A549 (cell line): ENCODE data around the gene CFHR2. TPM values are rescaled to one million over a fixed set of nuclear protein-coding genes. Genes with fewer than 3 reads are reported as not detected.
"Not testable (repeated sequence)": the region's sequence is repeated elsewhere in the genome, so short reads cannot be mapped to it uniquely, and the experiment has no call there.

ENCODE experiments used
- ATAC-seq, 2 experiments: fragments of 200-7000 bp in 1 of 2; fragments of >200 bp in 1 of 2; cut with Nextera tagmentation in 1 of 2; cut with Tn5 transposase in 1 of 2; 3 replicates each; pipeline versions ENCODE4 v1.8.0 to v1.9.1; 2018 to 2020; ENCODE audit warnings: mild to moderate bottlenecking in 1 of 2, moderate library complexity in 1 of 2
- CTCF ChIA-PET: fragments of 300-600 bp; sonication (Branson Sonifier 250); formaldehyde crosslinking; extraction: SDS; loops from one replicate; lab custom pipeline; 2021; ENCODE audit warnings: antibody characterized with exemption, inconsistent platforms; lab: Yijun Ruan, JAX
- POLR2A ChIA-PET: fragments of 350-600 bp; formaldehyde crosslinking; extraction: SDS; loops from one replicate; lab custom pipeline; 2021; ENCODE audit warnings: antibody characterized with exemption, inconsistent platforms; lab: Yijun Ruan, JAX
- DNase-seq, 2 experiments: peaks; one replicate each; pipeline versions ENCODE4 v3.0.0 to v3.0.0-alpha.2; 2011 to 2016; ENCODE audit warnings: low read depth in 1 of 2, low spot score in 1 of 2
- FAIRE-seq: peaks from 2 replicates; lab custom pipeline; 2011; peaks lifted over from hg19 to GRCh38; lab: Jason Lieb, UNC
- H3K27ac ChIP-seq, 2 experiments: fragments of >200 bp; sonication (Bioruptor Twin); formaldehyde crosslinking; 3 replicates each; pipeline ENCODE4 v1.5.1; 2016 to 2017
- H3K4me1 ChIP-seq: fragments of >200 bp; sonication (Bioruptor Twin); formaldehyde crosslinking; 3 replicates; pipeline ENCODE4 v1.6.1; 2016
- H3K4me2 ChIP-seq: fragments of >200 bp; sonication (Bioruptor Twin); formaldehyde crosslinking; 3 replicates; pipeline ENCODE4 v1.6.1; 2016
- H3K4me3 ChIP-seq: fragments of >200 bp; sonication (Bioruptor Twin); formaldehyde crosslinking; 3 replicates; pipeline ENCODE4 v1.5.1; 2016
- H3K9me3 ChIP-seq: fragments of >200 bp; sonication (Bioruptor Twin); formaldehyde crosslinking; 3 replicates; pipeline ENCODE4 v1.6.1; 2016
- CHD4 ChIP-seq: fragments of 200-600 bp; sonication (generic); IDR thresholded peaks from 2 replicates; pipeline ENCODE4 v1.6.1; 2016; ENCODE audit warnings: antibody characterized with exemption, mild to moderate bottlenecking, borderline replicate concordance
- ESRRA ChIP-seq: fragments of 150-350 bp; IDR thresholded peaks from 2 replicates; pipeline ENCODE4 v1.6.1; 2014; ENCODE audit warnings: mild to moderate bottlenecking, low read length, borderline replicate concordance
- FOSB ChIP-seq: fragments of 250-450 bp; sonication (Bioruptor Pico); IDR thresholded peaks from 2 replicates; pipeline ENCODE4 v1.5.0; 2020; ENCODE audit warnings: mild to moderate bottlenecking, moderate library complexity
- FOSL2 ChIP-seq, 2 experiments: fragments of 450-650 bp in 1 of 2; fragments of >200 bp in 1 of 2; sonication (Bioruptor Twin) in 1 of 2; formaldehyde crosslinking; IDR thresholded peaks; 2 replicates each; pipeline versions ENCODE4 v1.5.0 to v1.6.1; 2016 to 2020; ENCODE audit warnings: mild to moderate bottlenecking in 1 of 2, moderate library complexity in 1 of 2
- HDAC2 ChIP-seq: fragments of 200-600 bp; sonication (generic); IDR thresholded peaks from 2 replicates; pipeline ENCODE4 v1.6.1; 2016
- HEYL ChIP-seq: fragments of 250-450 bp; sonication (Bioruptor Pico); IDR thresholded peaks from 2 replicates; pipeline ENCODE4 v1.8.0; 2021; ENCODE audit warnings: mild to moderate bottlenecking, moderate library complexity
- HOXA7 ChIP-seq: fragments of 250-450 bp; sonication (Bioruptor Pico); IDR thresholded peaks from 2 replicates; pipeline ENCODE4 v1.5.0; 2020; ENCODE audit warnings: mild to moderate bottlenecking, moderate library complexity
- MAFK ChIP-seq: fragments of 450-650 bp; IDR thresholded peaks from 2 replicates; pipeline ENCODE4 v1.6.1; 2014; ENCODE audit not compliant: partially characterized antibody
- PHF8 ChIP-seq: fragments of 200-600 bp; sonication (generic); IDR thresholded peaks from 2 replicates; pipeline ENCODE4 v1.6.1; 2016; ENCODE audit warnings: low read depth, mild to moderate bottlenecking, antibody characterized with exemption, moderate library complexity, borderline replicate concordance
- POLR2A ChIP-seq: IDR thresholded peaks from 2 replicates; pipeline ENCODE4 v1.6.1; 2012; ENCODE audit warnings: mild to moderate bottlenecking, low read length
- POLR2AphosphoS2 ChIP-seq: conservative IDR thresholded peaks from 2 replicates; pipeline ENCODE4 v1.6.1; 2012; ENCODE audit warnings: low read length, improper control_type of control experiment, inconsistent platforms
- RAD21 ChIP-seq, 2 experiments: fragments of >200 bp in 1 of 2; sonication (Bioruptor Twin) in 1 of 2; formaldehyde crosslinking in 1 of 2; IDR thresholded peaks in 1 of 2; conservative IDR thresholded peaks in 1 of 2; 2 replicates in 1 of 2; 3 replicates in 1 of 2; pipeline ENCODE4 v1.6.1; 2012 to 2018; ENCODE audit warnings: inconsistent platforms in 1 of 2
- SREBF2 ChIP-seq: fragments of 450-650 bp; IDR thresholded peaks from 2 replicates; pipeline ENCODE4 v1.6.1; 2014; ENCODE audit warnings: mild to moderate bottlenecking, moderate library complexity
- TP53 ChIP-seq: fragments of 250-450 bp; sonication (Bioruptor Pico); IDR thresholded peaks from 2 replicates; pipeline ENCODE4 v1.5.0; 2021; ENCODE audit warnings: mild to moderate bottlenecking, moderate library complexity
- WGBS: methylation state at CpG from one replicate; pipeline ENCODE4 v1.1.6; 2017; ENCODE audit errors: missing lambda C conversion rate; 5-methylcytosine and 5-hydroxymethylcytosine counted together
- polyA plus RNA-seq, 4 experiments: library from polyadenylated mRNA; depleted of rRNA in 3 of 4; stranded (reverse); fragments of >200 nt; fragmentation: RNase III in 1 of 4; extraction: RNeasy Plus Mini Kit Qiagen cat#74134 plus additional on column Dnase treatment in 1 of 4; gene quantifications; 2 replicates in 3 of 4; 3 replicates in 1 of 4; pipeline ENCODE4 v1.2.3, GENCODE V29; 2011 to 2017
- TF ChIP-seq, protein P1 (sequence below): fragments of >200 bp; sonication (Bioruptor Twin); formaldehyde crosslinking; IDR thresholded peaks from 3 replicates; pipeline ENCODE4 v1.5.1; 2016
- TF ChIP-seq, protein P2 (sequence below): fragments of >200 bp; sonication (Bioruptor Twin); formaldehyde crosslinking; IDR thresholded peaks from 2 replicates; pipeline ENCODE4 v1.6.1; 2016
- TF ChIP-seq, protein P3 (sequence below): fragments of 250-450 bp; sonication (Bioruptor Pico); IDR thresholded peaks from 2 replicates; pipeline ENCODE4 v1.5.0; 2020; ENCODE audit warnings: low read depth, mild to moderate bottlenecking, moderate library complexity
- TF ChIP-seq, protein P4 (sequence below): fragments of >200 bp; sonication (Bioruptor Twin); formaldehyde crosslinking; IDR thresholded peaks from 3 replicates; pipeline ENCODE4 v1.6.1; 2016

CFHR2 gene
- polyA plus RNA-seq, 2 of the 4 experiments (the other 2 are of a cell fraction), result not detected

DNA sequence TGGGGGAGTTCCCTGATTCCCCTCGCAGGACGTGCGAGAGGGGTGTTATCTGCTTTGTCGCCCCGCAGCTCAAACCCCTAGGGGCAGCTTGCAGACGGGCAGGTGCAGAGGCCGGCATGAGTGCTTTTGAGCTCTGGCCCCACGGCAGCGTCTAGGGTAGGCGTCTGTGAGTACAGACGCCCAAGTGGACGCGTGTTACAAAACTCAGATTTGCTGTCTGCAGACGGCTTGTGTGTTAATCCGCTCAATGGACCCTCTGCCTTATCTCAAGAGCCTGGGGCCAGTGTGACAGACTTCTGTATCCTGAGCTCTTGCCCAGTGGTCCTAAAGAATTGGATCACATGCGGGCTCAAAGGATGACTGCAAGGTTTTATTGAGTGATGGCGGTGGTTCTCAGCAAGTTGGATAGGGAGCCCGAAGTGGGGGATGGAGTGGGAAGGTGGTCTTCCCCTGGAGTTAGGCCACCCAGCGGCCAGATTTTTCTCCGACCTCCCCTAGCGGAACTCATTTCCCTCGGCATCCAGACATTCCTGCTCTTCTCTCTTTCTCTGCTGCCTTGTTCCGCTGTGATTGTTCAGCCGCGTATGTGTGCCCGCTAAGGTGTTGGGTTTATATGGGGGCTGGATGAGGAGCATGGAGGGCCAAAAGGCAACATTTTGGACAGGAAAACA, 46.2 kb upstream of the CFHR2 start (continued):
- TF ChIP-seq, protein P1, sequence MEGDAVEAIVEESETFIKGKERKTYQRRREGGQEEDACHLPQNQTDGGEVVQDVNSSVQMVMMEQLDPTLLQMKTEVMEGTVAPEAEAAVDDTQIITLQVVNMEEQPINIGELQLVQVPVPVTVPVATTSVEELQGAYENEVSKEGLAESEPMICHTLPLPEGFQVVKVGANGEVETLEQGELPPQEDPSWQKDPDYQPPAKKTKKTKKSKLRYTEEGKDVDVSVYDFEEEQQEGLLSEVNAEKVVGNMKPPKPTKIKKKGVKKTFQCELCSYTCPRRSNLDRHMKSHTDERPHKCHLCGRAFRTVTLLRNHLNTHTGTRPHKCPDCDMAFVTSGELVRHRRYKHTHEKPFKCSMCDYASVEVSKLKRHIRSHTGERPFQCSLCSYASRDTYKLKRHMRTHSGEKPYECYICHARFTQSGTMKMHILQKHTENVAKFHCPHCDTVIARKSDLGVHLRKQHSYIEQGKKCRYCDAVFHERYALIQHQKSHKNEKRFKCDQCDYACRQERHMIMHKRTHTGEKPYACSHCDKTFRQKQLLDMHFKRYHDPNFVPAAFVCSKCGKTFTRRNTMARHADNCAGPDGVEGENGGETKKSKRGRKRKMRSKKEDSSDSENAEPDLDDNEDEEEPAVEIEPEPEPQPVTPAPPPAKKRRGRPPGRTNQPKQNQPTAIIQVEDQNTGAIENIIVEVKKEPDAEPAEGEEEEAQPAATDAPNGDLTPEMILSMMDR, result no peak
- TF ChIP-seq TP53 (no peak), POLR2AphosphoS2 (no peak), FOSL2 (IDR thresholded peaks at IDR 0.05) (no peak), FOSL2 (CRISPR knock-in tag; IDR thresholded peaks at IDR 0.05) (no peak), RAD21 (conservative IDR thresholded peaks at IDR 0.05 in 1 of 2, IDR thresholded peaks at IDR 0.05 in 1 of 2) (no peak)
- TF ChIP-seq, protein P2, sequence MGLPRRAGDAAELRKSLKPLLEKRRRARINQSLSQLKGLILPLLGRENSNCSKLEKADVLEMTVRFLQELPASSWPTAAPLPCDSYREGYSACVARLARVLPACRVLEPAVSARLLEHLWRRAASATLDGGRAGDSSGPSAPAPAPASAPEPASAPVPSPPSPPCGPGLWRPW, result no peak

DNA sequence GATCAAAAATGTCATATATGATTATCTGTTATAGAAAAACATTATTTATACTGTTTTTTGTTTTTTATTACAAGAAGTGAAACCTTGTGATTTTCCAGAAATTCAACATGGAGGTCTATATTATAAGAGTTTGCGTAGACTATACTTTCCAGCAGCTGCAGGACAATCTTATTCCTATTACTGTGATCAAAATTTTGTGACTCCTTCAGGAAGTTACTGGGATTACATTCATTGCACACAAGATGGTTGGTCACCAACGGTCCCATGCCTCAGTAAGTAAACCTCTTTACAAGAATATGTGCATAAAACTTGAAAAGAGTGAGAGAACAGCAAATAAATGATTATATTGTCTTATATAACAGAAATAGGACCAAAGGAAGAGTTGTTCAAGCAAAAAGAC, 41.2 kb upstream of the CFHR2 start:
- no peak overlapping the region for H3K27ac ChIP-seq
- H3K4me3 ChIP-seq, result no peak overlapping the region
- no peaks in the 10 kb centered on the region for H3K4me1 ChIP-seq
- FAIRE-seq (no peak), ATAC-seq (peak in 1 of 2 experiments; percentile 60; a peak in 3 of 6 replicates), DNase-seq (peak in 1 of 2 experiments; percentile 10)
- no peak for TF ChIP-seq POLR2AphosphoS2
- TF ChIP-seq HDAC2, result no peak
- no peak for TF ChIP-seq HEYL (CRISPR knock-in tag)
- TF ChIP-seq PHF8, result no peak
- POLR2A ChIA-PET, result no interaction called here
- CTCF ChIA-PET, result no interaction called here
- WGBS, result 62% methylated on average over 2 of the region's 2 CpGs
- H3K9me3 ChIP-seq, result no peaks in the 10 kb centered on the region
- no peak overlapping the region for H3K4me2 ChIP-seq

DNA sequence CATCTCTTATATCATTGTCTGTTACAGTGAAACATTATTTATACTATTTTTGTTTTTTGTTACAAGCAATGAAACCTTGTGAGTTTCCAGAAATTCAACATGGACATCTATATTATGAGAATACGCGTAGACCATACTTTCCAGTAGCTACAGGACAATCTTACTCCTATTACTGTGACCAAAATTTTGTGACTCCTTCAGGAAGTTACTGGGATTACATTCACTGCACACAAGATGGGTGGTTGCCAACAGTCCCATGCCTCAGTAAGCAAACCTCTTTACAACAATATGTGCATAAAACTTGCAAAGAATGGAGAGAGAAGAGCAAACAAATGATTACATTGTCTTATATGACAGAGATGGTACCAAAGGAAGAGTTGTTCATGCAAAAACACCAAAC, 33.3 kb upstream of the CFHR2 start:
- DNase-seq (peak in 1 of 2 experiments; percentile 14), ATAC-seq (peak in 1 of 2 experiments; percentile 60; a peak in 2 of 6 replicates)
- CTCF ChIA-PET, result interaction anchor here (0.7 kb wide), 1 partner anchor 192 kb away, joined by 3 read pairs; no protein-coding TSS in a partner anchor

DNA sequence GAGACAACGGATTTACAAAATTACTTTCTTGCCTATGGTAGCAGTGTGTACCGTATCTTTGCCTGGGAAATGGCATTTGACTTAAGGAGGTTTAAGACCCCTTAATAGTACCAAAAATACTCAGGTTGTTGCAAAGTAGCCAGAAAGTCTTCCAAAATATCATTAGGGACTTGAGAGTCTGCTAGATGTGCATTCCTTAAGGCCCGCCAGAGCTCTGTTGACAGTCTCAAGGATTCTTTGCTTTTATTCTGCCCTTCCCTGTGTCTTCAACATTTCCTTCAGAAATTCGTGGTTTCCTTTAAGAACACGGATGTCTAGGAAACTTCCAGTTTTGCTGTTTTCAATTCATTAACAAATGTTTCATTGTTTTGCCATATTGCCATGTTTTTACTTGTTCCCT, 31.3 kb upstream of the CFHR2 start:
- CTCF ChIA-PET, H3K4me1 ChIP-seq, ATAC-seq, DNase-seq, H3K27ac ChIP-seq, H3K4me3 ChIP-seq, H3K9me3 ChIP-seq, POLR2A ChIA-PET, H3K4me2 ChIP-seq, FAIRE-seq: not testable (repeated sequence)
- WGBS, result 64% methylated on average over 5 of the region's 5 CpGs

More for the DNA sequence above, 33.3 kb upstream of the CFHR2 start:
- Histone ChIP-seq H3K4me1 (no peaks in the 10 kb centered on the region), H3K9me3 (no peaks in the 10 kb centered on the region), H3K4me3 (no peak overlapping the region), H3K27ac (no peak overlapping the region), H3K4me2 (no peak overlapping the region)
- POLR2A ChIA-PET, result no interaction called here
- no peak for FAIRE-seq
- WGBS, result 96% methylated on average over 2 of the region's 2 CpGs
- TF ChIP-seq, protein P3, sequence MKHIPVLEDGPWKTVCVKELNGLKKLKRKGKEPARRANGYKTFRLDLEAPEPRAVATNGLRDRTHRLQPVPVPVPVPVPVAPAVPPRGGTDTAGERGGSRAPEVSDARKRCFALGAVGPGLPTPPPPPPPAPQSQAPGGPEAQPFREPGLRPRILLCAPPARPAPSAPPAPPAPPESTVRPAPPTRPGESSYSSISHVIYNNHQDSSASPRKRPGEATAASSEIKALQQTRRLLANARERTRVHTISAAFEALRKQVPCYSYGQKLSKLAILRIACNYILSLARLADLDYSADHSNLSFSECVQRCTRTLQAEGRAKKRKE, result no peak
- TF ChIP-seq HEYL (CRISPR knock-in tag), result no peak
- TF ChIP-seq, protein P4, sequence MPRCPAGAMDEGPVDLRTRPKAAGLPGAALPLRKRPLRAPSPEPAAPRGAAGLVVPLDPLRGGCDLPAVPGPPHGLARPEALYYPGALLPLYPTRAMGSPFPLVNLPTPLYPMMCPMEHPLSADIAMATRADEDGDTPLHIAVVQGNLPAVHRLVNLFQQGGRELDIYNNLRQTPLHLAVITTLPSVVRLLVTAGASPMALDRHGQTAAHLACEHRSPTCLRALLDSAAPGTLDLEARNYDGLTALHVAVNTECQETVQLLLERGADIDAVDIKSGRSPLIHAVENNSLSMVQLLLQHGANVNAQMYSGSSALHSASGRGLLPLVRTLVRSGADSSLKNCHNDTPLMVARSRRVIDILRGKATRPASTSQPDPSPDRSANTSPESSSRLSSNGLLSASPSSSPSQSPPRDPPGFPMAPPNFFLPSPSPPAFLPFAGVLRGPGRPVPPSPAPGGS, result no peak
- no peak for TF ChIP-seq MAFK
- TF ChIP-seq POLR2A, result no peak
- TF ChIP-seq FOSB (CRISPR knock-in tag), result no peak
- TF ChIP-seq POLR2AphosphoS2, result no peak
- no peak for TF ChIP-seq ESRRA
- TF ChIP-seq CHD4, result no peak
- TF ChIP-seq HOXA7 (CRISPR knock-in tag), result no peak
- no peak for TF ChIP-seq SREBF2

DNA sequence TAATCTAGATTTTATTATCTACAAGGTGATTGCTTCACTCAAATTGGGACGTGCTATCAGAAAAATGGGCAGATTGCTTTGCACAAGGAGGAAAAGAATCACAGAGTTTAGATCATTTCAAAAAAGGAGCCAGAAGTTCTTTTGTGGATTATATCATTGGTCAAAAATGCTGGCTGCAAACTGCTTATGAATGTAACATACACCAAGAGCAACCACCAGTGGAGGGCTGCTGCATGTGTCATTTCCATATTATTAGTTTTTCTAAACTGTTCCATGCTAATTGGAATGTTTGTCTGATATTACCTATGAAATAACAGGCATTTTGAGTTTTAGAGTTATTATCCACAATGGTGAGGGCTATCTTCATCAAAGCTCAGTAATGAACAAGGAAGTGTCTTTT, 16.7 kb upstream of the CFHR2 start:
- 45% methylated on average over 1 of the region's 1 CpG for WGBS
- H3K4me2 ChIP-seq, H3K4me3 ChIP-seq, CTCF ChIA-PET, POLR2A ChIA-PET, DNase-seq, FAIRE-seq, ATAC-seq, H3K4me1 ChIP-seq, H3K27ac ChIP-seq, H3K9me3 ChIP-seq: not testable (repeated sequence)

DNA sequence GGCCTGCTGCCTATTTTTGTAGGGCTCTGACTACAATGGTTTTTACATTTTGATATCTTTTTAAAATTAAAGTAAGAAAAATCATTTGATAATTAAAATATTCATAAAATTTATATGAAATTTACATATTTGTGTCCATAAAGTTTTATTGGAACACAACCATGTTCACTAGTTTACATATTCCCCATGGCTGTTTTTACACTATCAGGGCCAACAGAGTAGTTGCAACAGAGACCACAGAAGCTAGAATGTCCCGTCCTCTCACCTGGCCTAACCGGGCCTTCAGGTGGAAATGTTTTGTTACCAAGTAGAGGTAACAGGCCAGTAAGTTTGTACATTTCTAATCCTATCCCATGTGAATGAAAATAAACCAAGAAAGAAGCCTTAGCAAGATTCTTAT, 10.7 kb upstream of the CFHR2 start:
- ATAC-seq, H3K9me3 ChIP-seq, CTCF ChIA-PET, POLR2A ChIA-PET, DNase-seq, H3K27ac ChIP-seq, H3K4me1 ChIP-seq, H3K4me3 ChIP-seq, FAIRE-seq, H3K4me2 ChIP-seq: not testable (repeated sequence)
- WGBS, result 57% methylated on average over 2 of the region's 2 CpGs
